GM12801 (cell line): ENCODE data around the gene PPP1R36.

Experiments
- TF ChIP-seq, protein P1 (sequence below): IDR thresholded peaks from one replicate; pipeline ENCODE4 v1.5.1; 2011; ENCODE audit warnings: control low read depth; ENCODE audit not compliant: insufficient read length; ENCODE audit errors: extremely low read depth

PPP1R36 gene

GRCh38 chr14:64577211-64577610 lies 27.4 kb downstream of the PPP1R36 start:
- TF ChIP-seq, protein P1, sequence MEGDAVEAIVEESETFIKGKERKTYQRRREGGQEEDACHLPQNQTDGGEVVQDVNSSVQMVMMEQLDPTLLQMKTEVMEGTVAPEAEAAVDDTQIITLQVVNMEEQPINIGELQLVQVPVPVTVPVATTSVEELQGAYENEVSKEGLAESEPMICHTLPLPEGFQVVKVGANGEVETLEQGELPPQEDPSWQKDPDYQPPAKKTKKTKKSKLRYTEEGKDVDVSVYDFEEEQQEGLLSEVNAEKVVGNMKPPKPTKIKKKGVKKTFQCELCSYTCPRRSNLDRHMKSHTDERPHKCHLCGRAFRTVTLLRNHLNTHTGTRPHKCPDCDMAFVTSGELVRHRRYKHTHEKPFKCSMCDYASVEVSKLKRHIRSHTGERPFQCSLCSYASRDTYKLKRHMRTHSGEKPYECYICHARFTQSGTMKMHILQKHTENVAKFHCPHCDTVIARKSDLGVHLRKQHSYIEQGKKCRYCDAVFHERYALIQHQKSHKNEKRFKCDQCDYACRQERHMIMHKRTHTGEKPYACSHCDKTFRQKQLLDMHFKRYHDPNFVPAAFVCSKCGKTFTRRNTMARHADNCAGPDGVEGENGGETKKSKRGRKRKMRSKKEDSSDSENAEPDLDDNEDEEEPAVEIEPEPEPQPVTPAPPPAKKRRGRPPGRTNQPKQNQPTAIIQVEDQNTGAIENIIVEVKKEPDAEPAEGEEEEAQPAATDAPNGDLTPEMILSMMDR, result no peak

- TF ChIP-seq, protein P1, result no peak
Observed at GRCh38 chr14:64580467-64580866, 30.7 kb downstream of the PPP1R36 start.

- TF ChIP-seq, protein P1, result no peak
Observed at GRCh38 chr14:64581363-64581762, 31.6 kb downstream of the PPP1R36 start.

DNA sequence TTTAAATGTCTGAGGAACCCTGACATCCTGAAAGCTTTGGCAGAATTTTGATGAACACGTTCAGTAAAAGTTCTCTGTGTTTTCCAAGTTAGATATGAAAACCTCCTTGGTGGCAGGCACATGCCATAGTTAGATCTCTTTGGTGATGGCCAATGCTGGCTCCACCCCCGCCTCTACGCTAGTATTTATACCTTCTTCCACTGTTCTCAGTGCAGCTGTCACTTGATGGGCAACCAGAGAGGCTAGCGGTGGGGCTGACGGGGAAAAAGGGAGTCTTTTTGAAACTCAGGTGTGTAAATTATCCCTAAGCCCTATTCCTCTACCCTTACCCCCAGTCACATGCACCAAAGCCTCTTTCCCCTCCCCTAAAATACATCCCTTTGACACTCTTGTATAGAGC lies 32.1 kb downstream of the PPP1R36 start:
- TF ChIP-seq, protein P1, result no peak

GRCh38 chr14:64584190-64584589 lies 34.4 kb downstream of the PPP1R36 start:
- TF ChIP-seq, protein P1, result no peak

DNA sequence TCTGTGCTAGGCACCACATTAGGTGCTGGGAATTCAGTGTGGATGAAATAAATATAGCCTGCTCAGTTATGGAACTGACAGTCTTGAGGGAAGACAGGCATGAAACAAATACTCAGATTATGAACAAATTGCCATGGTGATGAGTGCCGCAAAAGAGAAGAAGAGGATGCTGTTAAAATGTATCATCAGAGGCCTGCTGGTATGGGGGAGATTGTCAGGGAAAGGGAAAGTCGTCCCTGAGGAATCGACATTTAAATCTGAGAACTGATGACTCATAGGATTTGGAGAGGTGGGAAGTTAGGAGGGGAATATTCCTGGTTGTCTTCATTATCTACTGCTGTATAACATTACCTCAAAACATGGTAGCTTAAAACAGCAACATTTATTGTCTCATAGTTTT lies 42.0 kb downstream of the PPP1R36 start:
- TF ChIP-seq, protein P1, result no peak

DNA sequence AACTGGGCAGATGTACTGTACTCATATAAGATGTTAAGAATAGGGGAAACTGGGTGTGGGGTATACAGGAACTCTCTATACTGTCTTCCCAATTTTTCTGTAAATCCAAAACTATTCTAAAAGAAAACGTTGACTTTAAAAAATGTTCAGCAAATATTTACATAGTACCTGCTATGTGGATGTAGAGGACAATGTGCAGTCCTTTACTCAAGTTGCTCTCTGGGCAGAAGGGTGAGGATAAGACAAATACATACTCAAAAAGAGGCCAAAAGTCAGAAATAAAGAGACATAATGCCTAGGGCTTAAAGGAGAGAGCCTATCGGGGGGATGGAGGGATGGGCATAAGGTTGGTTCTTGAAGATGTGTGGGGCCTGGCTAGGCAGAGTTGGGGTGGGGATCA lies 44.7 kb downstream of the PPP1R36 start:
- TF ChIP-seq, protein P1, result no peak

DNA sequence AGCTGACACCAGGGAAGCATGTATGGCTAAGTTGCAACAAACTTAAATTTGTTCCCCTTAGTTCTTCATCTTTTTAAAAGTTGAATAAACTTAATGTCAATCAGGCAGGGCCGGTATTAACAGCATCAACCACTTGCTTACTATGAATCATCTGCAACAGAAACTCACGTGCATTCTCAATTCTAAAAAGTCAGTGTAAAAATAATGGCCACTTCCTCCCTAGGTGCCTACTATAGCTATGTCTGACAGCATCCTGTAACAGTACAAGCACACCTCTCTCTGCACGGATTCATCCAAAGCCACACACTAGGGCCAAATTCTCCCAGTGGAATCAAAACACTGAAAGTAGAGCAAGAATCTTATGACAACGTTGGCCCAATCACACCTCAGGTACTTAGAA lies 48.6 kb downstream of the PPP1R36 start:
- TF ChIP-seq, protein P1, result no peak
